Fibroblast of the aortic adventitia (primary cell): ENCODE data around the gene GRIK3. TPM values are rescaled to one million over a fixed set of nuclear protein-coding genes. Genes with fewer than 3 reads are reported as not detected.

ENCODE experiments used
- DNase-seq: peaks from one replicate; pipeline ENCODE4 v3.0.0-alpha.2; 2010; ENCODE audit warnings: low read depth
- H3K4me3 ChIP-seq: 2 replicates; pipeline ENCODE4 v1.5.1; 2011; ENCODE audit warnings: low read depth, mild to moderate bottlenecking, control low read depth, low read length, moderate library complexity
- total RNA-seq: library from RNA; depleted of rRNA; stranded (reverse); fragments of >200 nt; gene quantifications from 2 replicates; pipeline ENCODE4 v1.2.3, GENCODE V29; 2012; ENCODE audit warnings: low replicate concordance
- TF ChIP-seq, protein P1 (sequence below): IDR thresholded peaks from 2 replicates; pipeline ENCODE4 v1.5.1; 2011; ENCODE audit warnings: mild to moderate bottlenecking, low read length, control low read depth, inconsistent platforms; ENCODE audit not compliant: insufficient read depth

GRIK3 gene
- total RNA-seq, 1 donor: not detected

GRCh38 chr1:36869826-36870225, 164.5 kb downstream of the GRIK3 start:
- H3K4me3 ChIP-seq: no peak overlapping the region
- TF ChIP-seq, protein P1, sequence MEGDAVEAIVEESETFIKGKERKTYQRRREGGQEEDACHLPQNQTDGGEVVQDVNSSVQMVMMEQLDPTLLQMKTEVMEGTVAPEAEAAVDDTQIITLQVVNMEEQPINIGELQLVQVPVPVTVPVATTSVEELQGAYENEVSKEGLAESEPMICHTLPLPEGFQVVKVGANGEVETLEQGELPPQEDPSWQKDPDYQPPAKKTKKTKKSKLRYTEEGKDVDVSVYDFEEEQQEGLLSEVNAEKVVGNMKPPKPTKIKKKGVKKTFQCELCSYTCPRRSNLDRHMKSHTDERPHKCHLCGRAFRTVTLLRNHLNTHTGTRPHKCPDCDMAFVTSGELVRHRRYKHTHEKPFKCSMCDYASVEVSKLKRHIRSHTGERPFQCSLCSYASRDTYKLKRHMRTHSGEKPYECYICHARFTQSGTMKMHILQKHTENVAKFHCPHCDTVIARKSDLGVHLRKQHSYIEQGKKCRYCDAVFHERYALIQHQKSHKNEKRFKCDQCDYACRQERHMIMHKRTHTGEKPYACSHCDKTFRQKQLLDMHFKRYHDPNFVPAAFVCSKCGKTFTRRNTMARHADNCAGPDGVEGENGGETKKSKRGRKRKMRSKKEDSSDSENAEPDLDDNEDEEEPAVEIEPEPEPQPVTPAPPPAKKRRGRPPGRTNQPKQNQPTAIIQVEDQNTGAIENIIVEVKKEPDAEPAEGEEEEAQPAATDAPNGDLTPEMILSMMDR: no peak
- DNase-seq: no peak

GRCh38 chr1:36869054-36869453, 165.3 kb downstream of the GRIK3 start:
- H3K4me3 ChIP-seq: no peak overlapping the region
- DNase-seq: no peak
- TF ChIP-seq, protein P1: no peak

DNA sequence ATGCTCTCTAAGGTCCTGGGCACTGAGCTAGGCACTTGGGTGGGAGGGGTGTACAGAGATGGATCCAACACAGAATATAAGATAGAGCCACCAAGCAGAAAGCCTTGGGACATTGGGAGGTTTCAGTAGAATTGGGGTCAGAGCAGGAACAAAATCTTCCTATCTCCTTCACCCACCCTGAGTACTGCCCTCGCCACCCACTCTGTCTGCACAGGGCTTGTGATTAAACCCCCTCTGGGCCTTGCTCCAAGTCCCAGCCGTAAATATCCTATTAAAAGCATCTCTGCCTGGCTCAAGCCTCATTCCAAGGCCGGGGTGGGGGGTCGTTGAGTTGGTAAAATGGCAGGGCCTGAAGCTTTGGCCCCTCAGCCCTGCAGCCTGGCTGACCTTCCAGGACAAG, 166.7 kb downstream of the GRIK3 start:
- no peak for DNase-seq
- TF ChIP-seq, protein P1: no peak
- H3K4me3 ChIP-seq: no peak overlapping the region

- H3K4me3 ChIP-seq: no peak overlapping the region
- DNase-seq: no peak
- TF ChIP-seq, protein P1: no peak
These were observed 168.0 kb downstream of the GRIK3 start for GRCh38 chr1:36866169-36866814.

DNA sequence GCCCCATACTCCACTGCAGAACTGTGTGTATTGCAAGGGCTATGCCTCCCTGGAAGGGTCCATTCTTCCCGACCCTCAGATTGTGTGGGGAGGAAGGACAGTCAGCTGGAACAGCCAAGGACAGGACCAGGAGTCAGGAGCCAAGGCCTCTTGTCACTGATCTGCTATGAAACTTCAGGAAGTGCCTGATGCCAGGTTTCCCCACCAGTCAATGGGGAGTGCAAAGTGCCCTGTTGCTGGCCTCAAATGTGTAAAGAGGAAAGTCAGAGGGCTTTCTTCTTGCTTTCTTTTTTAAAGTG, 168.8 kb downstream of the GRIK3 start:
- no peak overlapping the region for H3K4me3 ChIP-seq
- DNase-seq: no peak
- TF ChIP-seq, protein P1: no peak

DNA sequence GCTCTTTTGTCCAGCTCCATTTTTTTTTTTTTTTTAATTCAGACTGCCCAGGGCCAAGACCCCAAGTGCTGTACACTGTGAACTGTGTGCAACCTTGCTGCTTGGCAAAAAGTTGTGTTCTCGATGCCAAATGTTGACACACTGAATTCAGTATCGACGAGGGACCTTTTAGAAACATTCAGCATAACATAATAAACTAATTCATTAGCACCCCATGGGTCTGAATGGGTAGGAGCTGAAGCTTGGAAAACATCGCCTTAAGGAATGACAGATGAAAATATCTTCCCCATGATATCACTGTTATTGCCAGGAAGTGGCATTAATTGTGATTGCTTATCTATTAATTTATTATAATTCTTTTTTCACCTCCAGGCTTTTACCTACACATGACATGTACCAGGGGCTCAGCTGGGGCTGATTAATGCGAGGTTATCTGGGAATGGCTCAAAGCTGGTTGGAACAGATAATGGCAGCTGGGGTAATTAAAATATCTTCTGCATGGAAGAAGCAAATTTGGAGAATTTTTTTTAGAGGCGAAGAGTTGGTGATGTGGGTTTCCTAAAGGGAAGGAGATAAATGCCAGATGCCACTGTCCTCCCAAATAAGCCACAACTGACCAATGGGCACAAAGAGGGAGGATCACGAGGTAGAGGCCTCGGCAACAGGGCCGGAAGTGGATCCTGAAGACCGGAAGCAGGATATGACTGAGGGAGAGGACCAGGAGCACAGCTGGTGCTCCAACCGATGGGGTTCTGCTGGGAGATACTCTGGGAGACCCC, 169.3 kb downstream of the GRIK3 start:
- TF ChIP-seq, protein P1: no peak
- H3K4me3 ChIP-seq: no peak overlapping the region
- DNase-seq: no peak
